Measurements from ENCODE around the gene DSCAM.

Gene DSCAM

DNA sequence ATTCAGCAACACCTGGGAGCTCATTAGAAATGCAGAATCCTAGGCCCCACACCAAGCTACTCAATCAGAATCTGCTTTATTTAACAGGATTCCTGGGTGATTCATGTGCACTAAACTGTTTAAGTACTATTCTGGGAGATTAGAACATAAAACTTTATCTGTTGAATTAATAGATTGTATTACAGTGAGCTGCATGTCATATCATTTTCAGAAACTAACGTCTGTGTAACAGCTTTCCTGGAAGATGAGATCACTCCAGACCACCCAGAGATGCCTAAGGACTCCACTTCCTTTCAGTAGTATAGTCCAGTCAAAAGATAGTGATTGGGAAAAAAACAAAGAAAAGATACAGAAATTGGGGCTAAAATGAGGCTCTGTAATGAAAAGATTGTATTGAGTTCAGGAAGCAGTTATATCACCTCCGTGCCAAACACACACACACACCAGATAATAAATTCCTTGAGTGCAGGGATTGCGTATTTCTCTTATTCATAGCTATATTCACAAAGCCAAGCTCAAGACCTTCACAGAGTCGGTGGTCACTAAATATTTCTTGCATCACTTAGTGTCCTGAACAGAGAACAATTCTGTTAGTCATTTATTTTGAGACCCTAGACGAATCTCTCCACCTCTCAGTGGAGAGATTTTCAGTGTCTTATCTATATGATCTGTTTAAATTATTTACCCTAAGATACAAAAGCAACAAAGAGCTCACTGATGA, 178.2 kb downstream of the DSCAM start:
- DNase-seq (ENCODE audit: extremely low read depth, low read depth): no peak
- no peak overlapping the region for H3K4me3 ChIP-seq (replicated peaks; ENCODE audit: low read depth, low read length)
- TF ChIP-seq, protein P1, sequence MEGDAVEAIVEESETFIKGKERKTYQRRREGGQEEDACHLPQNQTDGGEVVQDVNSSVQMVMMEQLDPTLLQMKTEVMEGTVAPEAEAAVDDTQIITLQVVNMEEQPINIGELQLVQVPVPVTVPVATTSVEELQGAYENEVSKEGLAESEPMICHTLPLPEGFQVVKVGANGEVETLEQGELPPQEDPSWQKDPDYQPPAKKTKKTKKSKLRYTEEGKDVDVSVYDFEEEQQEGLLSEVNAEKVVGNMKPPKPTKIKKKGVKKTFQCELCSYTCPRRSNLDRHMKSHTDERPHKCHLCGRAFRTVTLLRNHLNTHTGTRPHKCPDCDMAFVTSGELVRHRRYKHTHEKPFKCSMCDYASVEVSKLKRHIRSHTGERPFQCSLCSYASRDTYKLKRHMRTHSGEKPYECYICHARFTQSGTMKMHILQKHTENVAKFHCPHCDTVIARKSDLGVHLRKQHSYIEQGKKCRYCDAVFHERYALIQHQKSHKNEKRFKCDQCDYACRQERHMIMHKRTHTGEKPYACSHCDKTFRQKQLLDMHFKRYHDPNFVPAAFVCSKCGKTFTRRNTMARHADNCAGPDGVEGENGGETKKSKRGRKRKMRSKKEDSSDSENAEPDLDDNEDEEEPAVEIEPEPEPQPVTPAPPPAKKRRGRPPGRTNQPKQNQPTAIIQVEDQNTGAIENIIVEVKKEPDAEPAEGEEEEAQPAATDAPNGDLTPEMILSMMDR (IDR thresholded peaks at IDR 0.05; ENCODE audit: low read depth, low read length, missing control alignments): no peak

DNA sequence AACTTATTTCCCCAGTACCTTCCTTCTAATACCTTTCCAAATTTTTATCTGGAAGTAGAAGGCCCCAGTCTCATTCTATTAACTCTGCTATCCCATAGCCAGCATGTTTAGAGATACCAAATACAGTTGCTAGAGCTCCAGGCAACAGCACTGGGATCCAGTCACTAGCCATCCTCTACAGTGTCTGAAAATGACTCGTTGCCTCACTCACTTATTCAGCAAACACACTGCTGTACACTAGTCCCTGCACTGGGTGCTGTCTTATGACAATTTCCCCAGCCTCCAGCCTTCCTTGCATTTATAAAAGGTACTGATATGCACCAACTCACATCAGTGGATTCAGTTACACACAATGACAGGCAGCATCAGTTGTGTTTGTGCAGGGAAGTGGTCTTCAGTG, 179.0 kb downstream of the DSCAM start:
- TF ChIP-seq, protein P1 (IDR thresholded peaks at IDR 0.05; ENCODE audit: low read depth, low read length, missing control alignments): no peak
- H3K4me3 ChIP-seq (replicated peaks; ENCODE audit: low read depth, low read length): no peak overlapping the region
- no peak for DNase-seq (ENCODE audit: extremely low read depth, low read depth)

DNA sequence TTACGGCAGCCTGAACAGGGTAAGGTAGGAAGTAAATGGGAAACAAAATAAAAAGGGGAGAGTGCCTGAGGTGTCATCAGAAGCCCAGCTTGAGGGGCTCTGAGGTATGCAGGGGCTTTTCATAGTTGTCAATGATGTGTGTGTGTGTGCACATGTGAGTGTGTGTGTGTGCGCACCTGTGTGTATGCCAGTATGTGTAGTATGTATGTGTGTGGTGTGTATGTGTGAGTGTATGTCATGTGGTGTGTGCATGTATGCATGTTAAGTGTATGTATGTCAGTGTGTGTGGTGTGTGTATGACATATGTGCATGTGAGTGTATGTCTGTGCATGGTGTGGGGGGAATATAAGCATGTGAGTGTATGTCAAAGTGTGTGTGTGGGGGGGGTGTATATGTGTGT, 184.1 kb downstream of the DSCAM start:
- TF ChIP-seq, protein P1 (IDR thresholded peaks at IDR 0.05; ENCODE audit: low read depth, low read length, missing control alignments): no peak
- no peak for DNase-seq (ENCODE audit: extremely low read depth, low read depth)
- no peak overlapping the region for H3K4me3 ChIP-seq (replicated peaks; ENCODE audit: low read depth, low read length)

DNA sequence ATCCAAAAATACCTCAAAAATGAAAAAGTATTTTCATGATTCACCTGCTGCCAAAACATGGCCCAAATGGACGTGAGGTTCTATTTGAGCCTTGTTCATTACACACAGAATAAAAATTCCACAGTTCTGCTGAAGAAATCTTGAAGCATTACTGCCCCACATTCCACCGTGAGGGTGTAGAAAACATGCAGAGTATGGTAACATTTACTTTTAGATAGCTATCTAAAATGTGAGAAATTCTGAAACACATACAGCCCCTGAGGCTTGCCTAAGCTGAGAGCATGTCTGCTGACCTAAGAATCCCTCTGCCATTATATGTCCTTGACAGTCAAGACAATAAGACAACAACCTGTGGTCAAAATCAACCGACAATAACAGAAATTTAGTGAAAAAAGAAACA, 186.5 kb downstream of the DSCAM start:
- H3K4me3 ChIP-seq (replicated peaks; ENCODE audit: low read depth, low read length): no peak overlapping the region
- TF ChIP-seq, protein P1 (IDR thresholded peaks at IDR 0.05; ENCODE audit: low read depth, low read length, missing control alignments): no peak
- DNase-seq (ENCODE audit: extremely low read depth, low read depth): no peak

DNA sequence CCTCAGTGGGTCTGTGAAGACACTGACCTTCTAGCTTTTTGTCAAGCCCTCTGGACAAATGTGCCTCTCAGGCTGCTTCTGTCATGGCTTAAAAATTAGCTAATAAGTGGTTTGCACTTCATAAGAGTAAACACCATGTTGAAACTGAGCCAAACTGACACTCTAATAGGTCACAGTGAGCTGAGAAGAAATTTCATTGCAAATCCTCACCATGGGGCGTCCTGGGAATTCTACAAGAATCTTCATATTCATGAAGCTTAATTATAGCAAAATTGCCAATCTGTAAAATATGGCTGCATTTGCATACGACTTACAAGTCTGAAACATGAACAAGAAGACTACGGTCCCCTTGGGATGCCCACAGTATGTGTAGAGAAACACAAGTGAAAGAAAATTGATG, 188.6 kb downstream of the DSCAM start:
- TF ChIP-seq, protein P1 (IDR thresholded peaks at IDR 0.05; ENCODE audit: low read depth, low read length, missing control alignments): no peak
- DNase-seq (ENCODE audit: extremely low read depth, low read depth): no peak
- no peak overlapping the region for H3K4me3 ChIP-seq (replicated peaks; ENCODE audit: low read depth, low read length)

DNA sequence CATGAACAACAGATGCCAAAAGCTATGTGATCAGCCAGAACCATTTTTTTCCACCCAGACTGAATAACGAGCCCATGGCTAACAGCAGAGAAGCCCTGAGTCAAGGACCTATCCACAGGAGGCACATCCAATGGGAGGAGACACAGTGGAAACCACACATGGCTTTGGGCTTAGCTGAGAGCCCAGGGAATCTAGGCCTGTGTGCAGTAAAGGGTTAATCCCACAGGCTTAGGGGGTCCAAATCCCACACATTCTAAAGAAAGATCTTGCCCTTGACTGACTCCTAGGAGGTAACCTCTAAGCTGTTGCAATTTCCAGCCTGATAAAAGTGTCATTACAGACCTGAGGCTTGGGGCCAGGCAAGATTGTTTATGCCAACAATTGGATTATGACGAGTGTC, 194.5 kb downstream of the DSCAM start:
- TF ChIP-seq, protein P1 (IDR thresholded peaks at IDR 0.05; ENCODE audit: low read depth, low read length, missing control alignments): no peak
- no peak for DNase-seq (ENCODE audit: extremely low read depth, low read depth)
- no peak overlapping the region for H3K4me3 ChIP-seq (replicated peaks; ENCODE audit: low read depth, low read length)

DNA sequence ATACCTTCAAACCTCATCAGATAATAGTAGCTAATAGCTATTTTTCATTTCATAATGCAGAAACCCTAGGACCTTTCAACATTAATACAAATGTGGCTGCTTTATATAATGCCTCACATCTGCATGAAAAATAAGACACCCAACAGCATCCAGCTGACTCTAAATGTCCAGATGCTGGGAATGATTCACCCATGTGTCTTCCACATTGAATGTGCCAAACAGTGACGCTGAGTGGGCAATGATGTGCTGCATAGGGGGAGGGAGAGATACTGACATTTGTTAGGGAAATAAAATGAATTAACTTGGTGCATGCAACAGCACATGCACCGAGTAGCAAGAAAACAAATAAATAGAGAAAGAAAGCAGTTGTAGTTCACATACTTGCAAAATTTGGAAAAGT, 199.3 kb downstream of the DSCAM start:
- no peak for DNase-seq (ENCODE audit: extremely low read depth, low read depth)
- TF ChIP-seq, protein P1 (IDR thresholded peaks at IDR 0.05; ENCODE audit: low read depth, low read length, missing control alignments): no peak
- no peak overlapping the region for H3K4me3 ChIP-seq (replicated peaks; ENCODE audit: low read depth, low read length)
